Prostate gland (tissue), 2 donors: Measurements from ENCODE around the gene WDR86. TPM values are rescaled to one million over a fixed set of nuclear protein-coding genes. Genes with fewer than 3 reads are reported as not detected.

Experiments
- DNase-seq: peaks from one replicate; pipeline ENCODE4 v3.0.0-alpha.2; 2019; ENCODE audit warnings: low spot score
- H3K27ac ChIP-seq, 2 donors: fragments of 200-600 bp; sonication (generic); 2 replicates each; pipeline ENCODE4 v1.5.1; 2017 to 2019
- H3K27me3 ChIP-seq: fragments of 200-600 bp; sonication (generic); replicated peaks from 2 replicates; pipeline ENCODE4 v1.5.1; 2019; ENCODE audit not compliant: insufficient read depth
- H3K36me3 ChIP-seq, 2 donors: fragments of 200-600 bp; sonication (generic); 1 replicate in 1 of 2; 2 replicates in 1 of 2; pipeline versions ENCODE4 v1.5.1 to v1.8.1; 2017 to 2019
- H3K4me1 ChIP-seq: fragments of 200-600 bp; sonication (generic); replicated peaks from 2 replicates; pipeline ENCODE4 v1.5.1; 2019
- H3K4me3 ChIP-seq, 2 donors: fragments of 200-600 bp; sonication (generic); 2 replicates each; pipeline ENCODE4 v1.5.1; 2017 to 2019
- H3K9me3 ChIP-seq: fragments of 200-600 bp; sonication (generic); 2 replicates; pipeline ENCODE4 v1.5.1; 2017
- CTCF ChIP-seq, 4 experiments: fragments of 200-600 bp in 2 of 4; fragments of 450-650 bp in 2 of 4; sonication (generic) in 2 of 4; IDR thresholded peaks; 1 replicate in 3 of 4; 2 replicates in 1 of 4; pipeline ENCODE4 v1.5.1; 2016 to 2019; ENCODE audit warnings: antibody characterized with exemption in 4 of 4, mild to moderate bottlenecking in 2 of 4, moderate library complexity in 2 of 4
- POLR2A ChIP-seq: fragments of 450-650 bp; IDR thresholded peaks from one replicate; pipeline ENCODE4 v1.6.1; 2016; ENCODE audit warnings: antibody characterized with exemption, mild to moderate bottlenecking
- POLR2AphosphoS5 ChIP-seq: sonication (generic); formaldehyde crosslinking; IDR thresholded peaks from one replicate; pipeline ENCODE4 v1.6.1; 2017; ENCODE audit warnings: antibody characterized with exemption
- WGBS: methylation state at CpG from one replicate; pipeline ENCODE4 v1.1.5; 2018; 5-methylcytosine and 5-hydroxymethylcytosine counted together
- intact Hi-C: fragments of 100-400 bp; cut with DNase I; formaldehyde crosslinking; loops from one replicate; pipeline ENCODE4 v1.14.2; 2022
- total RNA-seq, 2 donors: library from RNA; depleted of rRNA; stranded (reverse); fragments of >200 nt; gene quantifications; one replicate each; pipeline ENCODE4 v1.1.0, GENCODE V29; 2016

WDR86 gene
- total RNA-seq, 2 donors from 2014 or later = 3.6 to 12.8 TPM

GRCh38 chr7:151396328-151396970 is 13.4 kb downstream of the WDR86 start:
- Histone ChIP-seq H3K4me1 (no peaks in the 10 kb centered on the region), H3K36me3 (no peaks in the 10 kb centered on the region), H3K27me3 (no peaks in the 10 kb centered on the region), H3K27ac (no peak overlapping the region), H3K9me3 (no peaks in the 10 kb centered on the region), H3K4me3 (no peak overlapping the region)
- no peak for TF ChIP-seq CTCF (IDR thresholded peaks at IDR 0.05)
- no peak for TF ChIP-seq POLR2A
- DNase-seq = no peak
- 94% methylated on average over 10 of the region's 10 CpGs for WGBS
- intact Hi-C loops = no loop called here

- no peak overlapping the region for H3K27ac ChIP-seq
- intact Hi-C loops = no loop called here
- DNase-seq = no peak
- no peaks in the 10 kb centered on the region for H3K36me3 ChIP-seq
- no peaks in the 10 kb centered on the region for H3K9me3 ChIP-seq
- H3K4me1 ChIP-seq = no peaks in the 10 kb centered on the region
- WGBS = 89% methylated on average over 13 of the region's 13 CpGs
- TF ChIP-seq CTCF (IDR thresholded peaks at IDR 0.05) (no peak), POLR2AphosphoS5 (no peak), POLR2A (no peak)
- no peak overlapping the region for H3K4me3 ChIP-seq
- no peaks in the 10 kb centered on the region for H3K27me3 ChIP-seq
Measured at GRCh38 chr7:151395036-151395367, 14.8 kb downstream of the WDR86 start.

- WGBS = 91% methylated on average over 34 of the region's 35 CpGs
- no peak for TF ChIP-seq POLR2A
- no peak for TF ChIP-seq CTCF (IDR thresholded peaks at IDR 0.05)
- TF ChIP-seq POLR2AphosphoS5 = no peak
- Histone ChIP-seq H3K4me1 (no peaks in the 10 kb centered on the region), H3K9me3 (no peaks in the 10 kb centered on the region), H3K27me3 (no peaks in the 10 kb centered on the region), H3K4me3 (no peak overlapping the region), H3K27ac (no peak overlapping the region), H3K36me3 (no peaks in the 10 kb centered on the region)
- intact Hi-C loops = no loop called here
- DNase-seq = no peak
Measured at GRCh38 chr7:151394076-151395035, 15.5 kb downstream of the WDR86 start.

- H3K27me3 ChIP-seq = no peaks in the 10 kb centered on the region
- no peak for DNase-seq
- intact Hi-C loops = no loop called here
- no peak overlapping the region for H3K4me3 ChIP-seq
- no peaks in the 10 kb centered on the region for H3K36me3 ChIP-seq
- 69% methylated on average over 31 of the region's 31 CpGs for WGBS
- H3K9me3 ChIP-seq = no peaks in the 10 kb centered on the region
- H3K4me1 ChIP-seq = no peaks in the 10 kb centered on the region
- H3K27ac ChIP-seq = no peak overlapping the region
- TF ChIP-seq POLR2AphosphoS5 (no peak), CTCF (IDR thresholded peaks at IDR 0.05) (no peak), POLR2A (no peak)
Measured at GRCh38 chr7:151393031-151393977, 16.5 kb downstream of the WDR86 start.
